Neural progenitor cell (in vitro differentiated cells): ENCODE results near the gene NDUFB5. TPM values are rescaled to one million over a fixed set of nuclear protein-coding genes. Genes with fewer than 3 reads are reported as not detected.
A peak's percentile ranks its signal among the peaks of the same experiment; 100 is the strongest.

Experiments used
- DNase-seq: peaks from one replicate; pipeline ENCODE4 v3.0.0-alpha.2; 2016; ENCODE audit warnings: low spot score
- H2AFZ ChIP-seq: fragments of 200-600 bp; sonication (generic); replicated peaks from 2 replicates; pipeline ENCODE4 v1.6.1; 2016; ENCODE audit warnings: antibody characterized with exemption
- H3F3A ChIP-seq: fragments of 200-600 bp; sonication (generic); 2 replicates; pipeline ENCODE4 v1.6.1; 2016; ENCODE audit warnings: antibody characterized with exemption, low read depth
- H3K27ac ChIP-seq: fragments of 200-600 bp; sonication (generic); 2 replicates; pipeline ENCODE4 v1.5.1; 2016; ENCODE audit warnings: mild to moderate bottlenecking
- H3K27me3 ChIP-seq: fragments of 200-600 bp; sonication (generic); 2 replicates; pipeline ENCODE4 v1.6.1; 2016; ENCODE audit warnings: mild to moderate bottlenecking, moderate library complexity
- H3K36me3 ChIP-seq: fragments of 200-600 bp; sonication (generic); 2 replicates; pipeline ENCODE4 v1.5.1; 2016
- H3K4me1 ChIP-seq: fragments of 200-600 bp; sonication (generic); 2 replicates; pipeline ENCODE4 v1.6.1; 2016; ENCODE audit warnings: mixed run types
- H3K4me2 ChIP-seq: fragments of 200-600 bp; sonication (generic); 2 replicates; pipeline ENCODE4 v1.6.1; 2016
- H3K4me3 ChIP-seq: fragments of 200-600 bp; sonication (generic); 2 replicates; pipeline ENCODE4 v1.5.1; 2016
- H3K79me2 ChIP-seq: fragments of 200-600 bp; sonication (generic); 2 replicates; pipeline ENCODE4 v1.6.1; 2016; ENCODE audit warnings: low read depth
- H3K9ac ChIP-seq: fragments of 200-600 bp; sonication (generic); 2 replicates; pipeline ENCODE4 v1.6.1; 2016
- H3K9me3 ChIP-seq: fragments of 200-600 bp; sonication (generic); 2 replicates; pipeline ENCODE4 v1.5.1; 2016; ENCODE audit warnings: low read depth
- H4K20me1 ChIP-seq: fragments of 200-600 bp; sonication (generic); 2 replicates; pipeline ENCODE4 v1.6.1; 2016; ENCODE audit warnings: low read depth
- H3K27ac Mint-ChIP-seq: 3 replicates; pipeline ENCODE4 v1.8.0; 2021; ENCODE audit warnings: mixed read lengths
- H3K27me3 Mint-ChIP-seq: 2 replicates; pipeline ENCODE4 v1.8.0; 2022; ENCODE audit warnings: low read depth, mild to moderate bottlenecking, inconsistent platforms, moderate library complexity, mixed read lengths; ENCODE audit not compliant: insufficient read depth
- H3K36me3 Mint-ChIP-seq: 3 replicates; pipeline ENCODE4 v1.8.0; 2021; ENCODE audit warnings: mixed read lengths
- H3K4me1 Mint-ChIP-seq: 3 replicates; pipeline ENCODE4 v1.8.0; 2021; ENCODE audit warnings: mixed read lengths
- H3K4me3 Mint-ChIP-seq: 3 replicates; pipeline ENCODE4 v1.8.0; 2021; ENCODE audit warnings: mild to moderate bottlenecking, moderate library complexity, mixed read lengths
- H3K9me3 Mint-ChIP-seq: 3 replicates; pipeline ENCODE4 v1.8.0; 2020; ENCODE audit warnings: mixed read lengths
- CTCF ChIP-seq: fragments of 200-600 bp; sonication (generic); IDR thresholded peaks from 2 replicates; pipeline ENCODE4 v1.5.1; 2017; ENCODE audit warnings: antibody characterized with exemption, mild to moderate bottlenecking
- EZH2 ChIP-seq: fragments of 200-600 bp; sonication (generic); IDR thresholded peaks from 2 replicates; pipeline ENCODE4 v1.6.1; 2017; ENCODE audit warnings: antibody characterized with exemption, mild to moderate bottlenecking, moderate library complexity
- EZH2phosphoT487 ChIP-seq: fragments of 200-600 bp; sonication (generic); IDR thresholded peaks from 2 replicates; pipeline ENCODE4 v1.6.1; 2017; ENCODE audit warnings: antibody characterized with exemption
- total RNA-seq: library from RNA; depleted of rRNA; stranded (reverse); fragments of >200 nt; gene quantifications from 2 replicates; pipeline ENCODE4 v1.2.3, GENCODE V29; 2015; ENCODE audit warnings: low replicate concordance

NDUFB5 gene
- total RNA-seq, 1 donor from 2014 or later = 193 TPM

GRCh38 chr3:179655236-179655635 lies 50.6 kb downstream of the NDUFB5 start:
- Histone ChIP-seq H3K9me3 (no peaks in the 10 kb centered on the region), H3K79me2 (peaks cover 70% of the 10 kb centered on the region), H3K36me3 (no peaks in the 10 kb centered on the region), H3K4me3 (peak overlapping the region; percentile 99), H4K20me1 (peaks cover 52% of the 10 kb centered on the region), H2AFZ (no peak overlapping the region), H3K9ac (no peak overlapping the region), H3K4me1 (peaks cover 7% of the 10 kb centered on the region), H3K27ac (no peak overlapping the region), H3K27me3 (no peaks in the 10 kb centered on the region), H3K4me2 (peak overlapping the region; percentile 95), H3F3A (peaks cover 30% of the 10 kb centered on the region)
- no peaks in the 10 kb centered on the region for H3K9me3 Mint-ChIP-seq
- no peak for TF ChIP-seq EZH2phosphoT487
- TF ChIP-seq CTCF = no peak
- no peak for TF ChIP-seq EZH2
- H3K4me1 Mint-ChIP-seq = peaks cover 37% of the 10 kb centered on the region
- DNase-seq = no peak
- peaks cover 7% of the 10 kb centered on the region for H3K27me3 Mint-ChIP-seq
- no peak overlapping the region for H3K27ac Mint-ChIP-seq
- H3K36me3 Mint-ChIP-seq = peaks cover 19% of the 10 kb centered on the region
- H3K4me3 Mint-ChIP-seq = peak overlapping the region; percentile 99

- H3K9ac ChIP-seq = no peak overlapping the region
- H3K4me2 ChIP-seq = no peak overlapping the region
- no peak overlapping the region for H3K27ac ChIP-seq
- no peaks in the 10 kb centered on the region for H3K36me3 ChIP-seq
- H3K79me2 ChIP-seq = peaks cover 100% of the 10 kb centered on the region
- H4K20me1 ChIP-seq = peaks cover 85% of the 10 kb centered on the region
- H3K27me3 ChIP-seq = no peaks in the 10 kb centered on the region
- TF ChIP-seq EZH2phosphoT487 (no peak), CTCF (no peak), EZH2 (no peak)
- no peak overlapping the region for H2AFZ ChIP-seq
- no peaks in the 10 kb centered on the region for H3K9me3 Mint-ChIP-seq
- H3K9me3 ChIP-seq = no peaks in the 10 kb centered on the region
- H3K27me3 Mint-ChIP-seq = peaks cover 2% of the 10 kb centered on the region
- peaks cover 29% of the 10 kb centered on the region for H3K4me1 ChIP-seq
- H3K27ac Mint-ChIP-seq = no peak overlapping the region
- H3F3A ChIP-seq = peaks cover 3% of the 10 kb centered on the region
- peaks cover 44% of the 10 kb centered on the region for H3K4me1 Mint-ChIP-seq
- peaks cover 23% of the 10 kb centered on the region for H3K36me3 Mint-ChIP-seq
- no peak overlapping the region for H3K4me3 ChIP-seq
- no peak for DNase-seq
- H3K4me3 Mint-ChIP-seq = no peak overlapping the region
Observed at GRCh38 chr3:179658606-179659005, 54.0 kb downstream of the NDUFB5 start.

- no peak overlapping the region for H2AFZ ChIP-seq
- H3K27ac ChIP-seq = no peak overlapping the region
- peaks cover 89% of the 10 kb centered on the region for H4K20me1 ChIP-seq
- peaks cover 27% of the 10 kb centered on the region for H3K4me1 ChIP-seq
- no peaks in the 10 kb centered on the region for H3K9me3 ChIP-seq
- TF ChIP-seq EZH2phosphoT487 (no peak), EZH2 (no peak), CTCF (no peak)
- Mint-ChIP-seq H3K9me3 (no peaks in the 10 kb centered on the region), H3K4me1 (peaks cover 43% of the 10 kb centered on the region), H3K27me3 (peaks cover 2% of the 10 kb centered on the region), H3K27ac (no peak overlapping the region), H3K4me3 (no peak overlapping the region), H3K36me3 (peaks cover 24% of the 10 kb centered on the region)
- H3K27me3 ChIP-seq = no peaks in the 10 kb centered on the region
- H3K4me2 ChIP-seq = peak overlapping the region; percentile 17
- peaks cover 9% of the 10 kb centered on the region for H3F3A ChIP-seq
- no peak overlapping the region for H3K9ac ChIP-seq
- H3K36me3 ChIP-seq = no peaks in the 10 kb centered on the region
- peaks cover 100% of the 10 kb centered on the region for H3K79me2 ChIP-seq
- H3K4me3 ChIP-seq = no peak overlapping the region
- DNase-seq = no peak
Observed at GRCh38 chr3:179660872-179661271, 56.3 kb downstream of the NDUFB5 start.
